Fibroblast of upper back skin (primary cell): ENCODE measurements around the gene UVSSA.
"Not testable (repeated sequence)": the region's sequence is repeated elsewhere in the genome, so short reads cannot be mapped to it uniquely, and the experiment has no call there.

Experiments
- DNase-seq: peaks from one replicate; pipeline ENCODE4 v3.0.0-alpha.2; 2013

Gene UVSSA

DNA sequence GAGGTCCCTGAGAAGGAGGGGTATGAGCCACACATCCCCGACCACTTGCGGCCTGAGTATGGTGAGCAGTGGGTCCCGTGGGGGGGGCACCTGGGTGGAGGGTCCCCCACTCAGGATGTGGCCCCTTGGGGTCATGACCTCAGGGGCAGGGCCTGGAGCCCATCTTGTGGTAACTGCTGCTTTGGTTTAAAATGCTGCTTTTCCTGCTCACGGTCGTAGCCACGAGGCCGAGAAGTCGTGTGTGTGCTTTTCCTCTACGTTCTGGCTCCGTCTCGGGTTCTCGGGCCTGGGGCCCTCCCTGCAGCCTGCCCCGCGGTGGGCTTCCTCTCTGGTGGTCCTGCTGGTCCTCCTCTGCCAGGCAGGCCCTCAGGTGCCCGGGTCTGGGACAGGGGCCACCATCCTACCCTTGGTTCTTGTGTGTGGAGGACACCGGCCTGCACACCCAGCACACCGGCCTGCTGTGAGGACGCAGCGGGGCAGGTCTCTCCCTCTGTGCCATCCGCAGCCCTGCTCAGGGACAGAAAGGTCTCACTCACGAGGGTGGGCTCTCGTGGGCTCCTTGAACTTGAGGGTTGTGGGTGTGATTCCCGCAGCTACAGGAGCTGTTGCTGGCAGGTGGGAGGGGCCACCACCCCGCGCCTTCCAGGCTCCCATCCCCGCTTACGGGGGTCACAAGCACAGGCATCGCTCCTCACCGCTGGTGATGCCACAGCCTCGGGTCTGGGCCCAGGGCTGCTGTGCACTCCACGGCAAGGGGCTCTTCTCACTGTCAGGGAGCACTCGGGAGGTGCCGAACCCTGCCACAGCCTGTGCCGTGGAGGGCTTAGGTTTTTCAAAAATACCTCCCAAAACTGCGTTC is 19.6 kb downstream of the UVSSA start:
- no peak for DNase-seq

DNA sequence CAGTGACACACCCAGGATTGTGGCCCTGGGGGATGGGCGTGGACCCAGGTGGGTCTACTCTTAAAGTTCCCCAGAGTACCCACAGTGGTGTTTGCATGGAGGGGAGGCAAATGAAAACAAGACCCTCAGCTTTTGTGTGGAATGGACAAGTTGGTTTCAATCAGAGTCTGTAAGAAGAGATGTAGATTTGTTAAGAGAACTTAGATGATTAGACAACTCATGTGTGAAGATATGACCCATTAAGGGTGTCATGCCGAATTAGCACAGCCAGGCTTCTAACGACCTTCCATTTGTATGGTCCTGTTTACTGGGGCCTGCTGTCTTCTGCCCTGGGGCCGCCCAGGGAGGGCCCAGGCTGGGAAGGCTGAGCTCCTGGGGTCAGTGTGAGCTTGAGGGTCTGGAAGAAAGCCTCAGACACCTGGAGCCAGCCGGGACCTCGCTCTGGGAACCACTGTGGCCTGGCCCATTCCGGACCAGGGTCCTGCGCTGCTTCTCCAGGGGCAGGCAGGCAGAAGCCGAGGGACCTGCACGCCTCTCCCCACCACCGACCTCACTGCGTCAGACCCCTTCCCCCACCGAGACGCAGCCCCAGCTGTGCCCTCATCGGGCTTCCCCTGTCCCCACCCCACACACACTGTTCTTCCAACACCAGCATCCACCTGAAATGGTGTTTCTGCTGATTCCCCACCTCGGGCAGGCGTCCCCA is 20.4 kb downstream of the UVSSA start:
- no peak for DNase-seq

DNA sequence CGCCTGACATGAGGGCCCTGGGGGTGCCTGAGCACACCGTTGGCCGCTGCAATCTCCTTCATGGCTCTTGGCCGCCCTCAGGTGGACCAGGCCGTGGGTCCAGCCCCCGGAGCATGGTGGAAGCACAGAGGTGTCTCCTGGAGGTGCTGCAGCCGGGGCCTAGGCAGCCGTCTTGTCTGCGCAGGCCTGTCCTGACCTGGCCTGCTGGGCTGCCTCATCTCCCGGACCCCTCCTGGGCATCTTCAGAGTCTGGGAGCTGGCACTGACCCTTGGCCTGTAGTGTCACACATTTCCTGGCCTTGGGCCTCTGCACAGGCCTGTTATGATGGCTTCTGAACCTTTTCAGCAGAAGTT is 20.9 kb downstream of the UVSSA start:
- no peak for DNase-seq

DNA sequence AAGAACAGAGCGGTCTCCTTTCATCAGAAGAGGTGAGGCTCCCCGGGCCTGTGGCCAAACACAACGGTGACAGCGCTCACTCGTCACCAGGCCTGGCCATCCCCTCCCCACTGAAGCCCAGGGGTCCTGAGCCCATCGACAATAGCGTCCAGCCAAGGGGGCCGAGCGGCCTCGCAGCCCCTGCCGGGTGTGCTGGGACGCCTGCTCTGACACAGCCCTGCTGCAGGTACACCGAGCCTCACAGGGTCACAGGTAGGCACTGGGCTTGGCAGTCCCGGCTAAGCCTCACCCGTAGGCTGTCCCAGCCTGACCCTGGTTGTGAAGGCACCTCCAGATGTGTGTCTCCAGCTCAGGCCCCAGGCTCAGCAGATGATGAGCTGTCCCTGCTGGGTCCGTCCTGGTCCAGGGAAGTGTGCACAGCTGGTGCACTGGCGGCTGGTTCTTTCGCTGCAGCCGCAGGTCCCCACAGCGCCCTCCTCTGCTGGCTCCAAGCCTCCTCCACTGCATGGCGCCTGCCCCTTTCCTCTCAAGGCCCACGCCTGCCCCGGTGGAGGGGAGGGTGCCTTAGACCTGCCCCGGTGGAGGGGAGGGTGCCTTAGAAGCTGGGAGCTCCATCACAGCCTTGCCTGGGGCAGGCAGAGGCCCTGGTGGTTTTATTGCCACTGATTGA is 21.5 kb downstream of the UVSSA start:
- no peak for DNase-seq

DNA sequence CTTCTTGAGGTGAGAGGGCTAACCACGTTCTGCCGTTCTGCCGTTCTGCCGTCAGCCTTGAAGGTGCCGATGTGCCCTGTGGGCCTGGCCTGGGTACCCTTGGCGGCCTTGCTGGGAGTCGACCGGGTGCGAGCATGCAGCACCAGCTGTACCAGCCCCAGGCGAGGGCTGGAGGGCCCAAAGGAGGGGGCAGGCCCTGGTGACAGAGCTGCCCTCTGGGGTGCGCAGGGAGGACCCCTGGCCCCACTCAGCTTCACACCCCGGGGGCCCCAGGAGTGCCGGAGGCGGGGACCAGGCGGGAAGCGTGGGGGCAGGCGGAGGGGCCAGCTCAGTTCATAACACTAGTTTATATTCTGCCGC is 22.1 kb downstream of the UVSSA start:
- no peak for DNase-seq

DNA sequence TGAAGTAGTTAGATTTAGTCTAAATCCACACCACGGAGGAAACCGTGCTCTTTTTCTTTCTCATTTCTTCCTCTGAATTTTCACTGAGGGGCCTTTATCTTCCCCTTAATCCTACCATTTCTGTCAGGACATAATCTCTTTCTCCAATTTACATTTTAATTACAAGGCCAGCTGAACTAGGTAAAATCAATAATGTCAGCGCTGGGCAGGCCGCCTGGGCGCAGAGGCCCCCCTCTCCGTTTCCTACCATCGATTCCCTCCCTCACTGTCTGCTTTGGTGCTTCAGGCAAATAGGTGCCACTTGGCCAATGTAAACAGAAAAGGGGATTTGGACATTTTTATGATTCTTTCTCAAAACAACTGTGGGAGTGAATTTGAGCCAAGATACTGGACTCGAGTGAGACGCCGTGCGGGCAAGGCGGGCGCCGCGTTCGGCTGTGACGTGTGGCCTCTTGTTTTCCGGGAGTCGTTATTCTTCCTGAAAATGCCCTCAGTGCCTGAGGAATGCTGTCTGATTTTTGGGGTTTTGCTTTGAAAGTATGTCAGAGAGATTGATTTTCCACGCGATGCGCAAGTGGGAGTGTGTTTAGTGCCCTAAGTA is 22.6 kb downstream of the UVSSA start:
- no peak for DNase-seq

DNA sequence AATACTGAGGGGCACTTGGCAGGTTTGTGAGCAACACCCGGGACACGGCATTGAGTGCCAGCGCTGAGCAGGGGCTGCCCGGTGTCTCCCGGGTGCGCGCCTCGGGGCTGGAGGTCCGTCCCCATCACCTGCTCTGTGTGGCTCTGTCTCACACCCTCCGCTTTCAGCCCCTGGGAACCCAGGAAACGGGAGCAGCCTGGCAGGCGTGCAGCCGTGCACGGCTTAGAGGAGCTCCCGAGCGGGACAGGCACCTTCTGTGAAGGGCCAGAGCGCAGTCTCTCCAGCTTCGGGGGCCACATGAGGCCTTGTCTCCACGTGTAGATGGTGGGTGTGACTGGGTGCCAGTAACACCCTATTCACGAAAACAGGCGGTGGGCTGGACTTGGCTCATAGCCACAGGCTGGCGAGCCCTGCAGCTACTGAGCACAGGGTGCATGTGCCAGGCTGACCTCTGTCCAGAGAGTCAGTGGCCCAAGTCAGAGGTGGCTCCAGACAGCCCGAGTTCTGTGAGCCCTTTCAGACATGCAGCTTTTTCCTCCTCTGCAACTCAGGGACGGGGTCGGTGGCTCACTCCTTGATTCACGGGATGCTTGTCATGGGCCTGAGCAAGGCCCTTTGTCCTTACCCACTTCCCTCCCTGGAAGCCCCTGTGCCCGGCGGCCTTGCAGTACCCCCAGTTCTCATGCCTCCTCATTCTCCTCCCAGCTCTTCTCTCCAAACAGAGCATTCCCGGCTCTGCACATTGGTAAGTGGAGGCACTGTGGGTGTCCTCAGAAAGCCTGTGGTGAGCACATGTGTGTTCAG is 23.5 kb downstream of the UVSSA start:
- DNase-seq: no peak

DNA sequence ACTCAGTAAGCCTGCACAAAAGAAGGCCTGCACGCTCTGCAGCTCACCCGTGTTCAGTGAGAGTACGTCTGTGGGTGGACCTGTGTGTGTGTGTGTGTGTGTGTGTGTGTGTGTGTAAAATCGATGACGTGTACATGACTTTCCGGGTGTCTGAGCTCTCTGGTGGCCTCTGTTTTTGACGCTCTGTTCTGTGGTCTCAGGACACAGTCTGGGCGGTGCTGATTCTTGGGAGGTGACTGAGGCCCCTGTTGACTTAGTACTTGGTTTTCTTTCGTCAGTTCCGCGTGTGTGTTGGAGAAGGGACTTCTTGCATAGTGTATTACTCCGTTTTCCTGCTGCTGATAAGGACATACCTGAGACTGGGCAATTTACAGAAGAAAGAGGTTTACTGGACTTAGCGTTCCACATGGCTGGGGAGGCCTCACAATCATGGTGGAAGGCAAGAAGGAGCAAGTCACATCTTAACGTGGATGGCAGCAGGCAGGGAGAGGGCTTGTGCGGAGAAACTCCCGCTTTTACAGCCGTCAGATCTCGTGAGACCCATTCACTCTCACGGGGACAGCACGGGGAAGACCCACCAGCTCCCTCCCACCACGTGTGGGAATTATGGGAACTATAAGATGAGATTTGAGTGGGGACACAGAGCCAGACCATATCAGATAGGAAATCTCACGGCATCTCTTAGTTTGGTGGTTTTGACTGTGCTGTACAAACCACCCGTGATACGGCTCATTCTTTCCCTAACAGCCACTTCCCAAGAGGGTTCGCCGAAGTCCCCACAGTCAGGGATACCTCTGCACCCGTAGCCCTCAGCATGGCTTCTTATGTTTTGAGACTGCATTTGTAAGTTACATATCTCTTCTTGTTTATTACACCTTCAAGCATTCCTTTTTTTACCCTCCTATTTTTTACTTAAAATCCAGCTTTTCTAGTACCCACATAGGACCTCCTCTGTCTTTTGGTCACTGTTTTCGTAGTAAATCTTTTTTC is 24.5 kb downstream of the UVSSA start:
- no peak for DNase-seq

DNA sequence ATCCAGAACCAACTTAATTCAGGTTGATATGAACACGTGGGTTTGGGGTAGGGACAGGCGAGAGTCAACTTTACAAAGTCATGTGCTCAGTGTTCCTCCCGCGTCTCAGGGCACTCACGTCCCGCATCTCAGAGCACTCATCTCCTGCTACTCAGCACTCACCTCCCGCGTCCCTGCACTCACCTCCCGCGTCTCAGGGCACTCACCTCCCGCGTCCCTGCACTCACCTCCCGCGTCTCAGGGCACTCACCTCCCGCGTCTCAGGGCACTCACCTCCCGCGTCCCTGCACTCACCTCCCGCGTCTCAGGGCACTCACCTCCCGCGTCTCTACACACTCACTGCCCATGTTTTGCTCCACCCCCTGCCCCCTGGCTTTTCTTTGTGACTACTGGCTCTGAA is 25.6 kb downstream of the UVSSA start:
- DNase-seq: not testable (repeated sequence)

DNA sequence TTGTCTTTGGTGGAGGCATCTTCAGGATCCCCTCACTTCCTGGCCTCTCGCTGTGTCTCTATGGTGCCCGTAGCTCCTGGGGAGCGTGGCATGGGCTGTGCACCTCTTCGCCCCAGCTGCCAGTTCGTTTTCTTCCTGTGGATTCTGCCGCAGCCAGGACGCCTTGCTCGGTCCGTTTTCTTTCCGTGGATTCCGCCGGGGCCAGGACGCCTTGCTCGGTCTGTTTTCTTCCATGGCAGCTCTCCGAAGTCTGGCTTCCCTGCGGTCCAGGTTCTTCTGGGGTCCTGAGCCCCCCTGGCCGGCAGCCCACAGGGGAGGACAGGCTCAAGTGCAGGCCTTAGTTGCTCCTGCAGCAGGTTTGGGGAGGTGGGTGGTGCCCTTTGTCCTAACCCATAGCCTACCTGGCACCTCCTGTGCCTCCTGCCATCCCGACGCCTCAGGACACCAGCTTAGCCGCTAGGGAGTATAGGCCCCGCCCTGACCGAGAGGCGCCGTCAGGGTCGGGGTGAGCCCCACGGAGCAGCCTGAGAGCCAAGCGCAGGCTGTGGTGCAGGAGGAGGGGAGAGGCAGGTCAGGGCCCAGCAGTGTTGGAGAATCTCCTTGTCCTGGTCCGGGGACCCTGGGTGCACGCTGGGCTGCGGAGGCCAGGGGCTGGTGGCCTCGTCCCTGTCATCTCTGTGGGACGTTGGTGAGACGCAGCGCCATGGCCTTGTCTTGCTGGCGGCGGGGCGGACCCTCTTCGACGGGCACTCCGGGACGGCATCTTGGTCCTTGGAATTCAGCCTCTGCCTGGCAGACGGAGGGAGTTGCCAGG is 27.1 kb downstream of the UVSSA start:
- no peak for DNase-seq

DNA sequence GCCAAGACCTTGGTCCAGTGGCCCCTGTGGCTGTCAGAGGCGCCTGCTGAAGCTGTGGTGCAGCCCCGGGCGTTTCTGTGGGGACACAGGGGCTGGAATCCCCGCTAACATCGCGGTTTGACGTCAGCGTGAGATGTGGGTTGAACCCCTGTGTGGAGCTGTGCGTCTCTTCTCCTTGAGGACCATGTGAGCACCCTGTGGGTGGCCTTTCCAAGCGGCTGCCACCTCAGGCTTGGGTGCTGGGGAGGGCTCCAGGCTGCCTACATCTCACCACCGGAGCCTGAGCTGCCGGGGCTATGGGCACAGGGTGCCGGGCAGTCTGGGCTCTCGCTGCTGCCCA is 27.7 kb downstream of the UVSSA start:
- no peak for DNase-seq

DNA sequence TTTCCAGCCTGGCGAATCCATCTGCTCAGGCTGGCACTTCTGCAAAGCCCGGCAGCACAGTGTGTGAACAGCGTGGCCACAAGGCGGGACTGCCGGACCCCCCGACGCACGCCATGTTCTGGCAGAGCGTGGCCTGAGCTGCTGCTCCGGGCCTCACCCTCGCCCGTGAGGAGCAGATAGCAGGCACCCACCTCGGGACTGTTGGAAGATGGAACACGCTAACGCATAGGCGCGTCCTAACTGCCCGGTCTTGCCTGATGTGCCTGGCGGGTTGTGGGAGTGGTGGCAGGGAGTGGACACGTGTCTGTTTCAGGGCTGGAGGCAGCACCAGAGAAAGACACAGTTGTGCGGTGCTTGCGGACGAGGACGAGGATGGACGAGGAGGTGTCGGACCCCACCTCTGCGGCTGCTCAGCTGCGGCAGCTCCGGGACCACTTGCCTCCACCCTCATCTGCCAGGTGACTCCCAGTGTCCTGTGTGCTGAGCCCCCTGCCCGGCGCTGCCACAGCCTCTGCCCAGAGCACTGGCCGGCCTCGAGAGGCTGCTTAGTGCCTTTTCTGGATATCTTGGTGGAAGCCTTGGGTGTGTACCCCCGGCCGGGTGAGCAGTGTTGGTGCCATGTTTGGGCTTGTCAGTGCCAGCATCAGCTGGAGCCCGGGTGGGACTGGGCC is 28.2 kb downstream of the UVSSA start:
- DNase-seq: no peak

DNA sequence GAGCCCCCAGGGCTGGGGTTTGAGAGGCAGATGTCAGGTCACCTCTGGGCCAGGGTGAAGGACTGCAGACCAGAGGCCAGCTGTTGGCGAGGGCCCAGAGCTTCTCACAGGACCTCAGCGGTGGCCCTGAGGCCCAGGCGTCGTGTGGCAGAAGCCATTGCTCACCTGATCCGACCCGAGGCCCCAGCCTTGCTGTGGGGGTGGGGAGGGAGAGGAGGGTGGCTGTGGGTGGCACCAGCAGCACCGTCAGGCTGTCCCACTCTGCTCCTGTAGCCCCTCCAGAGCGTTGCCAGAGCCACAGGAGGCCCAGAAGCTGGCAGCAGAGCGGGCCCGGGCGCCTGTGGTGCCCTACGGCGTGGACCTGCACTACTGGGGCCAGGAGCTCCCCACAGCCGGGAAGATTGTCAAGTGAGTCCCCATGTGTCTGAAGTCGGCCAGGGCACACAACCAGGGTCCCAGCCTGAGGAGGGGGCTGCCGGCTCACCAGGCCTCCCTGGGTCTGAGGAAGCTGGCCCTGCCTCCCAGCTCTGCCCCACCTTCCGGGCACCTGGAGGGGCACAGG is 28.8 kb downstream of the UVSSA start:
- DNase-seq: no peak

DNA sequence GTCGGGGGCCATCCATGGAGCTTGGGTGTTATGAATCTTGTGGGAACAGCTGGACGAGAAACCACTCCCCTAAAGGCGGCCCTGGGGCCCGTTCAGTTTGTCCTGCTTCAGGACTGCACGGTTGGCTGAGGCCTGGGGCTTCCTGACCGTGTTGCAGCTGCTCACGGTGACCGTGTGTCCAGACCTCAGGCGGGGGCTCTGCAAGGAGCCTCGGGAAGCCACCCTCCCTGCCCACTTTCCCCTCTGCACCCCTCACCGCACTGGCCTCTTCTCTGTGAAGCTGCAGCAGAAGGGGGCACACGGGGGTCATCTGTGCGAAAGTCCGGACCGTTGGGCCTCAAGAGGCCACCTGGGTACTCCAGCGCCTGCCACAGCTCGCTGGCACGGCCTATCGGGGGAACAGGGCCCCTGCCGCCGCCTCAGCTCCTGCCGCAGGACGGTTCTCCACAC is 29.4 kb downstream of the UVSSA start:
- DNase-seq: no peak

DNA sequence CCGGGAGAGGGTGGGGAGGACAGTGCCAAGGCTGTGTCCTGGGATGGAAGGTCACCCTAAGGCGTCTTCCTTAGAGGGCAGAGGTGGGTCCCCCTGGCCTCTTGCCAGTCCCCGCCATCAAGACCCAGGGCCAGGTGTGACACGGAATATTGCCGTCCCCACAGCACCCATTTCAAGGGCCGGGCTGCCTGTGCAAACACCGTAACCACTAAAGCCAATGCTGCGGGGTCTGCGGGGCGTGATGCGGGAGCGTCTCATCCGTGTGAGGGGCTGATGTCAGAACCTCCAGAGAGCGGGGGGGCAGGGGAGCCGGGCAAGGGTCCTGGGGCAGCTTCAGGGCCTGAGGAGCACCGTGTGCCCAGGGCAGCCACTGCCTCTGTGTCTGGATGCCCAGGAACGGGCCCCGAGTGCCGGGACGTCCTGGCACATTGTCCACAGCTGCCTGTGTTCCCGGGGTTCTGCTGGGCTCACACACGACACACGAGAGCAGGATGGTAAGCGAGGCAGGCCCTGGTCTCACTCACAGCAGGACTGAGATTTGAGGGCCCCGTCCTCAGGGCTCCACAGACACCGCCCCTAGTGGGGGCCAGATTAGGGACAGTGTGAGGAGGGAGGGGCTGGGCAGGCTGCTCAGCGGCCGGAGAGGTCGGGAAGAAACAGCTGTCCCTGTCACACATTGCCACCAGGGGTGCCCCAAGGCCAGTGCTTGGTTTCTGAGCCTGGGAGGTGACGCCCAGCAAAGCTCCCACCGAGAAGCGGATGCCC is 30.0 kb downstream of the UVSSA start:
- no peak for DNase-seq

DNA sequence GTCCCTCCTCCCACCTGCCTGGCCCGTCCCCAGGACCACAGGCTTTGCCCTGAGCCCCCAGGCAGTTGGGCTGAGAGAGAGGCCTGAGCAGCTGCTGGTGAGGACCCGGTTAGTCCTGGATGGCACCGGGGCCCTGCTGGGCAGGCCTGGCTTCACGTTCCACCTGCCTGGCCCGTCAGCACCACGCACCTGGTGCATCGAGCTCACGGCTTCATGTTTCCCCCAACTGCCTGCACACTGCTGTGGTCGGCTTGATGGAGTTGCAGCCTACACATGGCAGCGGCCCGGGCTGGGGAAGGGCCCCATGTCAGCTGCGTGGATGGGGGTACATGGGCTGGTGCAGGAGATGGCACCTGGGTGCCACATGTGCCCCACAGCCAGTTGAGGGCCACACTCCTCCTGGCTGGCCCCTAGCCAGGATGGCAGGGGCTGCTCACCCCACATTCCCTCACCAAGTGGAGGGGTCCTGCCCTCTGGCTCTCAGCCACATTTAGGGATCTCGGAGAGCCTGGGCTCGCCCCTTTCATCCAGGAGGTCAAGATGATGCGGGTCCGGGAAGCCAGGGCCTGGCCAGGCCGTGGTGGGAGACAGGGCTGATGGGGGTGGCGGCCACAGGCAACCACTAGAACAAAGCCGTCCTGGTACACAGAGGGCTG is 30.7 kb downstream of the UVSSA start:
- no peak for DNase-seq

DNA sequence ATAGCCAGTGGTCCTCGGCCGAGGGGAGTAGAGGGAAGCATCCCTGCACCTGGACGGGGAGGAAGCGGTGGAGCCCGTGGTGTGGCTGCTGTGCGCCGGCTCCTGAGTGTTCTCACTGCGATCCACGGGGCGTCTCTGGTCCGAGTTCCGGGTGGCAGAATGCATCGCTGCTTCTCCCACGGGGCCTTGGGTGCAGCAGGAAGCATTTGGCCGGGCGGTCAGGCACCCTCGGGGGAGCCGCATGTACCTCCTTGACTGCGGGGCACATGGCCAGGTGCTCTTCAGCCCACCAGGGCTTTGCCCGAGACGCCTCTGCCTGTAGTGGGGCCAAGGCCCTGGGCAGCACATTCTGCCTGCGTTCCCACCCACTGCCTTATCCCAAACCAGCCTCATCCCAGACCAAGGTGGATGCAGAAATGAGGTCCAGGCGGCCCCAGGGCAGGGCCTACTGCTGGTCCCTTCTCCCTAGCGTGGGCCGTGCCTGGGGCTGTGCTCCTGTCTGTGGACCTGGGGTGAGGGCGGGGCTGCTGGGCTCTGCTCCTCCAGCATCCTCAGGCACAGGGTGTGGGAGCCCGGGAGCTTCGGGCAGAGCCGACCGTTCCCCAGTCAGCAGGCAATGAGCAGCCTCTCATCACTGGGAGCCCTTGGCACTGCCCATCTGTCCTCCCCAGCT is 31.7 kb downstream of the UVSSA start:
- DNase-seq: no peak

DNA sequence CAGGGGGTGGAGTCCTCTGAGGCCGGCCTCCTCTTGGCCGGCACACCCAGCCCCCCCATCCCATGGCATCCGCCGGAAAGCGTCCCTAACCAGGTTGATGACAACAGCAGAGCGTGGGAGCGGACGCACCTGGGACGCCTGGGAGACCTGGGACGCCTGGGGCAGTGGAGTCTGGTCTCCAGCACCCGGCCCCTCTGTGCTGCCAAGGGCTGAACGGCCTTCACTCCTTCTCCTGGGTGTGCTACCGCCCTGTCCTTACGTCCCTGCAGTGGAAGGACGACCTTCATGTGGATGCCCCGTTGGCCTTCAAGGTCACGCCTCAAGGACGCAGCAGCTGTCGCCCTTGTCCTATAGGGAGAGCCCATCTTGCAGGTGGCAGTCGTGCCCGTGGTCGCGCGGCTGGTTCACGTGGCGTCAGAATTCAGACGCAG is 32.4 kb downstream of the UVSSA start:
- no peak for DNase-seq
